H1 (cell line): ENCODE results near the gene WNT11. TPM values are rescaled to one million over a fixed set of nuclear protein-coding genes. Genes with fewer than 3 reads are reported as not detected.

Experiments
- ATF3 ChIP-seq: IDR thresholded peaks from 2 replicates; pipeline ENCODE4 v1.6.1; 2011; ENCODE audit warnings: low read depth, mild to moderate bottlenecking, low read length; ENCODE audit not compliant: insufficient read depth
- CHD2 ChIP-seq: IDR thresholded peaks from 2 replicates; pipeline ENCODE4 v1.6.1; 2012; ENCODE audit warnings: low read length, improper control_type of control experiment
- CHD7 ChIP-seq: fragments of 300-600 bp; sonication (generic); IDR thresholded peaks from 2 replicates; pipeline ENCODE4 v1.7.1; 2012; ENCODE audit warnings: low read length, moderate library complexity, mild to moderate bottlenecking, inconsistent platforms; ENCODE audit not compliant: insufficient replicate concordance
- HDAC2 ChIP-seq, 2 experiments: fragments of 300-600 bp in 1 of 2; sonication (generic) in 1 of 2; IDR thresholded peaks; 2 replicates each; pipeline ENCODE4 v1.6.1; 2011 to 2012; ENCODE audit warnings: low read depth in 2 of 2, low read length in 2 of 2, mild to moderate bottlenecking in 2 of 2, moderate library complexity in 2 of 2, borderline replicate concordance in 1 of 2, inconsistent platforms in 1 of 2
- RAD21 ChIP-seq, 2 experiments: IDR thresholded peaks in 1 of 2; conservative IDR thresholded peaks in 1 of 2; 2 replicates each; pipeline ENCODE4 v1.6.1; 2011; ENCODE audit warnings: low read depth in 2 of 2, low read length in 2 of 2, improper control_type of control experiment in 1 of 2, inconsistent platforms in 1 of 2, mild to moderate bottlenecking in 1 of 2, moderate library complexity in 1 of 2
- SAP30 ChIP-seq: fragments of 300-600 bp; sonication (generic); IDR thresholded peaks from 2 replicates; pipeline ENCODE4 v1.7.1; 2012; ENCODE audit warnings: low read length, moderate library complexity, mild to moderate bottlenecking, inconsistent platforms; ENCODE audit not compliant: insufficient read depth, insufficient replicate concordance
- SP4 ChIP-seq: IDR thresholded peaks from 2 replicates; pipeline ENCODE4 v1.6.1; 2012; ENCODE audit warnings: low read length, inconsistent platforms
- polyA plus RNA-seq, 7 experiments: library from polyadenylated mRNA; depleted of rRNA in 3 of 7; stranded (reverse) in 5 of 7; unstranded in 2 of 7; fragments of >200 nt in 5 of 7; fragments of 200-250 nt in 2 of 7; gene quantifications; 1 replicate in 5 of 7; 2 replicates in 1 of 7; 4 replicates in 1 of 7; pipeline versions ENCODE4 v1.2.1 to v1.2.3, GENCODE V29; 2011 to 2013; ENCODE audit warnings: missing spikeins in 2 of 7, mixed read lengths in 2 of 7
- total RNA-seq: library from RNA; stranded (reverse); fragmentation: NEBNext Ultra II Directional; extraction: Animal tissue kit (Norgen Biotek cat#: 25700); gene quantifications from 2 replicates; pipeline ENCODE4 v1.2.1, GENCODE V29; 2021

The WNT11 gene
- total and polyA plus RNA-seq, 2 of the 8 experiments (the other 6 are each of a cell fraction or from before 2014, with no cell fraction given), result 0.11 to 0.45 TPM

- TF ChIP-seq HDAC2 (IDR thresholded peaks at IDR 0.05; ENCODE audit: borderline replicate concordance in 1 of 2, low read depth in 2 of 2, low read length in 2 of 2) (peak in 1 of 2 experiments; percentile 56; a peak in 2 of 4 replicates), CHD2 (0 out of 2 replicates have a peak, but pooled peaks have one; percentile 58), RAD21 (IDR thresholded peaks at IDR 0.05 in 1 of 2, conservative IDR thresholded peaks at IDR 0.05 in 1 of 2; ENCODE audit: low read depth in 2 of 2, low read length in 2 of 2) (no peak; a peak in 1 of 4 replicates), SAP30 (peak; percentile 1), ATF3 (no peak), CHD7 (no peak), SP4 (peak; percentile 65; the same call in 1 of the 2 replicates)
These were observed 29.2 kb upstream of the WNT11 start (continued) for GRCh38 chr11:76235233-76236091.
